Measurements from ENCODE around the gene IREB2. TPM values are rescaled to one million over a fixed set of nuclear protein-coding genes. Genes with fewer than 3 reads are reported as not detected.

Gene IREB2
- total and polyA plus RNA-seq, 2 of the 13 experiments (the other 11 are each of a cell fraction or from before 2014, with no cell fraction given), result 24.2 to 30.4 TPM

DNA sequence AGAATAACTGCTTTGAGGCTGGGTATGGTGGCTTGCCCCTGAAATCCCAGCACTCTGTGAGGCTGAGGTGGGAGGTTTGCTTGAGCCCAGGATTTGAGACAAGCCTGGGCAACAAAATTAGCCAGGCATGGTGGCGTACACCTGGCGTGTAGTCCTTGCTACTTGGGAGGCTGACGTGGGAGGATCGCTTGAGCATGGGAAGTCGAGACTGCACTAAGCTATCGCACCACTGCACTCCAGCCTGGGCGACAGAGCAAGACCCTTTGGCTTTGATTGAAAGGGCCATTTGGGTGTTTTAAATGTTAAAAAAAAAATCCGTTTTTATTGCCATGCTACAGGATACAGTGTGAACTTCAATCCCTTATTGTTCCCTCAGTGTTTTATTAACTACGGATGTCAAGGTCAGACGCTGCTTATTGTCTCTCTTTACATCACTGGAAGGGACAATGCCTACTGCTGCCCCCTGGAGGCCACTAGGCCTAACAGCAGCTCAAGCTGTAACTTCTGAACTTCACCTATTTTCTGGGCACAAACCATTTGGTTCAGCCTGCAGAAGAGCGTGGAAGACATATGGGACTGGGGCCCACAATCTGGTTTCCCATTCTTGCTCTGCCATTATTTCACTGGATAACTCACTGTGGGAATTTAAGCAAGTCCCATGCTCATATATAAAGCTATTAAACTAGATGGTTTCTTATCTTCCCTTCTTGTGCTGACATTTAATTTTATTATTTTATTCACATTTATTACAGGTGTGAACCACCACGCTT is 15.3 kb upstream of the IREB2 start (continued):
- TF ChIP-seq, protein P1, sequence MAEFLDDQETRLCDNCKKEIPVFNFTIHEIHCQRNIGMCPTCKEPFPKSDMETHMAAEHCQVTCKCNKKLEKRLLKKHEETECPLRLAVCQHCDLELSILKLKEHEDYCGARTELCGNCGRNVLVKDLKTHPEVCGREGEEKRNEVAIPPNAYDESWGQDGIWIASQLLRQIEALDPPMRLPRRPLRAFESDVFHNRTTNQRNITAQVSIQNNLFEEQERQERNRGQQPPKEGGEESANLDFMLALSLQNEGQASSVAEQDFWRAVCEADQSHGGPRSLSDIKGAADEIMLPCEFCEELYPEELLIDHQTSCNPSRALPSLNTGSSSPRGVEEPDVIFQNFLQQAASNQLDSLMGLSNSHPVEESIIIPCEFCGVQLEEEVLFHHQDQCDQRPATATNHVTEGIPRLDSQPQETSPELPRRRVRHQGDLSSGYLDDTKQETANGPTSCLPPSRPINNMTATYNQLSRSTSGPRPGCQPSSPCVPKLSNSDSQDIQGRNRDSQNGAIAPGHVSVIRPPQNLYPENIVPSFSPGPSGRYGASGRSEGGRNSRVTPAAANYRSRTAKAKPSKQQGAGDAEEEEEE (CRISPR knock-in tag; IDR thresholded peaks at IDR 0.05; ENCODE audit: borderline replicate concordance), result no peak
- peak; percentile 71 for TF ChIP-seq ARID5B (CRISPR knock-in tag; IDR thresholded peaks at IDR 0.05)
- TF ChIP-seq, protein P2, sequence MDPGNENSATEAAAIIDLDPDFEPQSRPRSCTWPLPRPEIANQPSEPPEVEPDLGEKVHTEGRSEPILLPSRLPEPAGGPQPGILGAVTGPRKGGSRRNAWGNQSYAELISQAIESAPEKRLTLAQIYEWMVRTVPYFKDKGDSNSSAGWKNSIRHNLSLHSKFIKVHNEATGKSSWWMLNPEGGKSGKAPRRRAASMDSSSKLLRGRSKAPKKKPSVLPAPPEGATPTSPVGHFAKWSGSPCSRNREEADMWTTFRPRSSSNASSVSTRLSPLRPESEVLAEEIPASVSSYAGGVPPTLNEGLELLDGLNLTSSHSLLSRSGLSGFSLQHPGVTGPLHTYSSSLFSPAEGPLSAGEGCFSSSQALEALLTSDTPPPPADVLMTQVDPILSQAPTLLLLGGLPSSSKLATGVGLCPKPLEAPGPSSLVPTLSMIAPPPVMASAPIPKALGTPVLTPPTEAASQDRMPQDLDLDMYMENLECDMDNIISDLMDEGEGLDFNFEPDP (CRISPR knock-in tag; conservative IDR thresholded peaks at IDR 0.05), result no peak
- TF ChIP-seq HNF1B (CRISPR knock-in tag; IDR thresholded peaks at IDR 0.05), result 0 out of 2 replicates have a peak, but pooled peaks have one; percentile 69
- TF ChIP-seq TGIF2 (CRISPR knock-in tag; IDR thresholded peaks at IDR 0.05), result no peak
- no peak for TF ChIP-seq NPAS2 (CRISPR knock-in tag; IDR thresholded peaks at IDR 0.05; ENCODE audit: borderline replicate concordance)
- no peak for TF ChIP-seq HMGA1 (CRISPR knock-in tag; conservative IDR thresholded peaks at IDR 0.05)
- no peak for TF ChIP-seq ZNF766 (CRISPR knock-in tag; IDR thresholded peaks at IDR 0.05; ENCODE audit: borderline replicate concordance)
- no peak for TF ChIP-seq ZNF850 (CRISPR knock-in tag; conservative IDR thresholded peaks at IDR 0.05)
- TF ChIP-seq KDM5A (IDR thresholded peaks at IDR 0.05; ENCODE audit: borderline replicate concordance, low read length), result no peak
- TF ChIP-seq, protein P3, sequence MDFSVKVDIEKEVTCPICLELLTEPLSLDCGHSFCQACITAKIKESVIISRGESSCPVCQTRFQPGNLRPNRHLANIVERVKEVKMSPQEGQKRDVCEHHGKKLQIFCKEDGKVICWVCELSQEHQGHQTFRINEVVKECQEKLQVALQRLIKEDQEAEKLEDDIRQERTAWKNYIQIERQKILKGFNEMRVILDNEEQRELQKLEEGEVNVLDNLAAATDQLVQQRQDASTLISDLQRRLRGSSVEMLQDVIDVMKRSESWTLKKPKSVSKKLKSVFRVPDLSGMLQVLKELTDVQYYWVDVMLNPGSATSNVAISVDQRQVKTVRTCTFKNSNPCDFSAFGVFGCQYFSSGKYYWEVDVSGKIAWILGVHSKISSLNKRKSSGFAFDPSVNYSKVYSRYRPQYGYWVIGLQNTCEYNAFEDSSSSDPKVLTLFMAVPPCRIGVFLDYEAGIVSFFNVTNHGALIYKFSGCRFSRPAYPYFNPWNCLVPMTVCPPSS (IDR thresholded peaks at IDR 0.05), result no peak
- TF ChIP-seq, protein P4, sequence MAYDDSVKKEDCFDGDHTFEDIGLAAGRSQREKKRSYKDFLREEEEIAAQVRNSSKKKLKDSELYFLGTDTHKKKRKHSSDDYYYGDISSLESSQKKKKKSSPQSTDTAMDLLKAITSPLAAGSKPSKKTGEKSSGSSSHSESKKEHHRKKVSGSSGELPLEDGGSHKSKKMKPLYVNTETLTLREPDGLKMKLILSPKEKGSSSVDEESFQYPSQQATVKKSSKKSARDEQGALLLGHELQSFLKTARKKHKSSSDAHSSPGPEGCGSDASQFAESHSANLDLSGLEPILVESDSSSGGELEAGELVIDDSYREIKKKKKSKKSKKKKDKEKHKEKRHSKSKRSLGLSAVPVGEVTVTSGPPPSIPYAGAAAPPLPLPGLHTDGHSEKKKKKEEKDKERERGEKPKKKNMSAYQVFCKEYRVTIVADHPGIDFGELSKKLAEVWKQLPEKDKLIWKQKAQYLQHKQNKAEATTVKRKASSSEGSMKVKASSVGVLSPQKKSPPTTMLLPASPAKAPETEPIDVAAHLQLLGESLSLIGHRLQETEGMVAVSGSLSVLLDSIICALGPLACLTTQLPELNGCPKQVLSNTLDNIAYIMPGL (CRISPR knock-in tag; IDR thresholded peaks at IDR 0.05; ENCODE audit: borderline replicate concordance in 1 of 2, low read depth in 1 of 2), result peak; percentile 57 to 66; a peak in 2 of 4 replicates
- TF ChIP-seq NFKB2 (CRISPR knock-in tag; IDR thresholded peaks at IDR 0.05; ENCODE audit: borderline replicate concordance), result no peak
- no peak for TF ChIP-seq MIER2 (CRISPR knock-in tag; IDR thresholded peaks at IDR 0.05)

All from HepG2 (cell line).